ENCODE results near the gene SDC4. TPM values are rescaled to one million over a fixed set of nuclear protein-coding genes. Genes with fewer than 3 reads are reported as not detected.

The SDC4 gene
- total RNA-seq, 4 donors from 2014 or later: 50.4 to 168 (median 97.8) TPM

DNA sequence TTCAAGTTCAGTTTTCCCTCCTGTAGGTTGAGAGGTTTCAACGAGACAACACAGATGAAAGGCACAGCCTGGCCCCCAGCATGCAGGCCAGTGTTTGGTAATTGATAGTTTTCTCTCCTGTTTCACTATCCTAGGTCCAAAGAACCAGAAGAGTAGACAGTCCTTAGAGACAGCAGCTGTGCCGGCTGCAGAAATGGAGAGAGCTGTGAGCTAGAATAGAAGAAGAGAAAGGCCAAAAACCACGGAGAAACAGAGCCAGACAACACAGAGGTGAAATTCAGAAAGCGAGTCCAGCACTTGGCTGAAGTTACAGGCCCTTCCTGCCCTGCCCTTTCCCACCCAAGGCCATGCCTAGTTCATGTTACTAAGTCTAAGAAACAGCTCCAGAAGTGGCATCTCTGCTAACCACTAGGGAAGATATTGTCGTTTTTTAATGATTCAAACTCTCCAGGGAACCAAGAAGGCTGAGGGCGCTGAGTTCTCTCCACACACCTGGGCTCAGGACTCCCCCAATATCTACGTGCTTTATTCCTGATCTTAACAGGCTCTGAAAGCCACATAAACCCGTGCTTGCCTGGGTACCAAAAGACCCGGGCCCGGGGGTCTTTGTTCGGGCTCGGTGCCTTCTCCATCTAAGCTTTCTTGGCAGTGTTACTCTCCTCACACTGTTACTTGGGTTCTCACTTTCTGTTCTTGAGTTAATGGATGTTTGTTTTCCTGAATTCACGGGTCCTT, 58.1 kb downstream of the SDC4 start:
- Histone ChIP-seq H3K4me3 (no peak overlapping the region), H3K36me3 (no peaks in the 10 kb centered on the region), H3K27ac (no peak overlapping the region), H3K9me3 (no peaks in the 10 kb centered on the region), H3K27me3 (peaks cover 11 to 20% (median 14%) of the 10 kb centered on the region in 3 donors), H3K4me1 (peaks cover 0 to 5% of the 10 kb centered on the region in 2 donors)
- TF ChIP-seq, protein P1, sequence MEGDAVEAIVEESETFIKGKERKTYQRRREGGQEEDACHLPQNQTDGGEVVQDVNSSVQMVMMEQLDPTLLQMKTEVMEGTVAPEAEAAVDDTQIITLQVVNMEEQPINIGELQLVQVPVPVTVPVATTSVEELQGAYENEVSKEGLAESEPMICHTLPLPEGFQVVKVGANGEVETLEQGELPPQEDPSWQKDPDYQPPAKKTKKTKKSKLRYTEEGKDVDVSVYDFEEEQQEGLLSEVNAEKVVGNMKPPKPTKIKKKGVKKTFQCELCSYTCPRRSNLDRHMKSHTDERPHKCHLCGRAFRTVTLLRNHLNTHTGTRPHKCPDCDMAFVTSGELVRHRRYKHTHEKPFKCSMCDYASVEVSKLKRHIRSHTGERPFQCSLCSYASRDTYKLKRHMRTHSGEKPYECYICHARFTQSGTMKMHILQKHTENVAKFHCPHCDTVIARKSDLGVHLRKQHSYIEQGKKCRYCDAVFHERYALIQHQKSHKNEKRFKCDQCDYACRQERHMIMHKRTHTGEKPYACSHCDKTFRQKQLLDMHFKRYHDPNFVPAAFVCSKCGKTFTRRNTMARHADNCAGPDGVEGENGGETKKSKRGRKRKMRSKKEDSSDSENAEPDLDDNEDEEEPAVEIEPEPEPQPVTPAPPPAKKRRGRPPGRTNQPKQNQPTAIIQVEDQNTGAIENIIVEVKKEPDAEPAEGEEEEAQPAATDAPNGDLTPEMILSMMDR (IDR thresholded peaks at IDR 0.05 in 4 of 5, conservative IDR thresholded peaks at IDR 0.05 in 1 of 5): no peak
- no peak for TF ChIP-seq POLR2A (IDR thresholded peaks at IDR 0.05)
- DNase-seq (no peak), ATAC-seq (no peak)
- in situ Hi-C loops (cut with MboI; ENCODE audit: low sequenced_read_pairs in 4 of 4): loop anchor here (25.0 kb wide), 2 partner anchors 153 to 253 kb away; no protein-coding TSS in a partner anchor
- intact Hi-C loops (cut with DNase I; ENCODE audit: low total_unique reads): loop anchor here (2.0 to 5.0 kb wide), 4 partner anchors 38 to 248 kb away; partner anchors contain the start of gene SLPI

DNA sequence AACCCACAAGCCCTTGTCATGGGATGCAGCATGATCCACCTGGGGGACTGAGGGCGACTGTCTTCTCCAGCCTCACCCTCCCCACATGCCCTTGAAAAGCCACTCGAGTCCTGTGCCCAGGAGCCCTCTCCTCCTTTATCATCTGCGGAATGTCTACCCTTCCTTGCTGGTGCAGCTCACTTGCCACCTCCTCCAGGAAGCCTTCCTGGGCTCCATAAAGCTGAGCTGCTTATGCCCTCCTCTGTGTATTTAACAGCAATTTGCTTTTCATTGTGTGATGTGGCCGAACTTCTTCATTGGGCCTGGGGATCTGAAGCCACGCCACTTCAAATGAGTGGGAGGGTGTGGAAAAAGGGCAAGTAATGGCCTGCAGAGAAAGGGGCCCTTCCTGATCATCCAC, 59.4 kb downstream of the SDC4 start:
- H3K27ac ChIP-seq: no peak overlapping the region
- DNase-seq (no peak), ATAC-seq (no peak)
- no peaks in the 10 kb centered on the region for H3K36me3 ChIP-seq
- peaks cover 8 to 11% (median 11%) of the 10 kb centered on the region in 3 donors for H3K27me3 ChIP-seq
- intact Hi-C loops (cut with DNase I; ENCODE audit: low total_unique reads) (no loop called here), in situ Hi-C loops (cut with MboI; ENCODE audit: low sequenced_read_pairs in 4 of 4) (loop anchor here (25.0 kb wide), 2 partner anchors 152 to 252 kb away; no protein-coding TSS in a partner anchor)
- no peaks in the 10 kb centered on the region for H3K9me3 ChIP-seq
- no peak for TF ChIP-seq POLR2A (IDR thresholded peaks at IDR 0.05)
- TF ChIP-seq, protein P1 (IDR thresholded peaks at IDR 0.05 in 4 of 5, conservative IDR thresholded peaks at IDR 0.05 in 1 of 5): no peak
- H3K4me1 ChIP-seq: peaks cover 0 to 5% of the 10 kb centered on the region in 2 donors
- H3K4me3 ChIP-seq: no peak overlapping the region

DNA sequence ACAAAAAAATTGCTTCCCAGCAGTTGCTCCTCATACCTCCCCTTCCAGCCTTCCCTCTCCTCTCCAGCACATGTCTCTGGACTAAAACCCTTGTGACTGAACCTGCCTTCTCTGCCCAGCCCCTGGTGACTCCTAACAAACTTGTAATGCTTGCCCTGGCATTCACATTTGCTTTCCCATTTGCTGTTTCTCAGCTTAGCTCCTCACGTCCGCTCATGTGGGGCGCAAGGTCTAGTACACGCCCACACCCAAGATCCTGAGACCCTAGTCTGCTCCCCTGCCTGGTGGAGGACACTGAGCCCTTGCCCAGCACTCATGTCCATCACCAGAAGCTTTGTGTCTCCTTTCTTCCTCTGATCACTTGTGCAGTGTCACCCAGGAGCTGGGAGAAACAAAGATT, 59.8 kb downstream of the SDC4 start:
- TF ChIP-seq, protein P1 (IDR thresholded peaks at IDR 0.05 in 4 of 5, conservative IDR thresholded peaks at IDR 0.05 in 1 of 5): no peak
- no peak for TF ChIP-seq POLR2A (IDR thresholded peaks at IDR 0.05)
- H3K9me3 ChIP-seq: no peaks in the 10 kb centered on the region
- DNase-seq: no peak
- in situ Hi-C loops (cut with MboI; ENCODE audit: low sequenced_read_pairs in 4 of 4): loop anchor here (25.0 kb wide), 2 partner anchors 151 to 251 kb away; no protein-coding TSS in a partner anchor
- no peak for ATAC-seq
- H3K4me1 ChIP-seq: peaks cover 0 to 5% of the 10 kb centered on the region in 2 donors
- H3K4me3 ChIP-seq: no peak overlapping the region
- no peaks in the 10 kb centered on the region for H3K36me3 ChIP-seq
- H3K27me3 ChIP-seq: peaks cover 8 to 10% (median 9%) of the 10 kb centered on the region in 3 donors
- no peak overlapping the region for H3K27ac ChIP-seq
- intact Hi-C loops (cut with DNase I; ENCODE audit: low total_unique reads): no loop called here

DNA sequence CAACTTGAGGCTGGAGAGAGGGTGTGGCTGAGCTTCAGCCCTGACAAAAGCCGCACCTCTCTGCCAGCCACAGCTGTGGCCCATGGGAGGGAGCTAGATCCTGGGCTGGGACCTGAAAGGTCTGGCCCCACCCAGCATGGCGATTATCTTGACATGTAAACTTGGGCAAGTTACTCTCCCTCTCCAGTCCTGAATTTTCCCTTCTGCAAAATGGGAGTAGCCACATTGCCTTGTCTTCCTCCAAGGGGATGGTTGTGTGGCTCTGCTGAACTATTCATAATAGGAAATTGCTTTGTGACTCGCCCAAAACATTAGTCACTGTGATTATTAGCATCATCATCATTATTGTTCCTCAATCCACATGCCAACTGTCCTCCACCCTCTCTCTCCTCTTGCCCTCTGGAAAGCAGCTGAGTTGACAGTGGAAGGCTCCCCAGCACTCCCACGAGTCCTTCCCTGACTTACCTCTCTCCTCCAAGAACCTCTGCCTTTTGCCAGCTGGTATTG, 64.6 kb downstream of the SDC4 start:
- ATAC-seq (no peak), DNase-seq (no peak)
- Histone ChIP-seq H3K4me3 (no peak overlapping the region), H3K9me3 (no peaks in the 10 kb centered on the region), H3K4me1 (no peaks in the 10 kb centered on the region), H3K27ac (no peak overlapping the region), H3K36me3 (no peaks in the 10 kb centered on the region), H3K27me3 (peaks cover 0 to 8% (median 0%) of the 10 kb centered on the region in 3 donors)
- in situ Hi-C loops (cut with MboI; ENCODE audit: low sequenced_read_pairs in 4 of 4) (loop anchor here (25.0 kb wide), 2 partner anchors 146 to 246 kb away; no protein-coding TSS in a partner anchor), intact Hi-C loops (cut with DNase I; ENCODE audit: low total_unique reads) (no loop called here)
- TF ChIP-seq, protein P1 (IDR thresholded peaks at IDR 0.05 in 4 of 5, conservative IDR thresholded peaks at IDR 0.05 in 1 of 5): no peak
- TF ChIP-seq POLR2A (IDR thresholded peaks at IDR 0.05): no peak
